HG03139 (cell line): ENCODE data around the gene ZC3H18.

ENCODE experiments used
- ATAC-seq: cut with Tn5 transposase; IDR thresholded peaks from one replicate; pipeline ENCODE4 v1.9.1; 2021; ENCODE audit not compliant: unreplicated experiment

ZC3H18 gene

DNA sequence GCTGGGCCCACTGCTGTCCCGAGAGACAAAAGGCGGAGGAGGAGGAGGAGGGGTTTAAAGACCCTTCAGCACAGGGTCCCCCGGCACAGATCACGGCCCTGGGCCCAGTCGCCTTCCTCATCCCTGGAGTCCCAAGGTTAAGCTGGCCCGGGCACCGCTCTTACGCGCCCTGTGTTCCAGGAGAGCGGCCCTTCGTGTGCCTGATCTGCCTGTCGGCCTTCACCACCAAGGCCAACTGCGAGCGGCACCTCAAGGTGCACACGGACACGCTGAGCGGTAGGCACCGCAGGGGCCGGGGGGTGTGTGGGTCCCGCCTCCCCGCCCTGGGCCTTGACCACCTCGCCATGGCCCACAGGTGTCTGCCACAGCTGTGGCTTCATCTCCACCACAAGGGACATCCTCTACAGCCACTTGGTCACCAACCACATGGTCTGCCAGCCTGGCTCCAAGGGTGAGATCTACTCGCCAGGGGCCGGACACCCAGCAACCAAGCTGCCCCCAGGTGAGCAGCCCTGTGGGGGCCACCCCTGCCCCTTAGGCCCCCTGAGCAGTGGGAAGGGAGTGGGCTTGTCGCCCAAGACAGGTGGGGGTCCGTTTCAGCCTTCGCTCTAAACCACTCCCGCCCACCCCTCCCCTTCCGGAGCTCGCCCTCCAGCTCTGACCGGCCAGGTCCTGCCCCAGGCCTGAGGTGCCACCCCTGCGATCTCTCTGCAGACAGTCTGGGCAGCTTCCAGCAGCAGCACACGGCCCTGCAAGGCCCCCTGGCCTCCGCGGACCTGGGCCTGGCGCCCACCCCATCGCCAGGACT lies 37.6 kb upstream of the ZC3H18 start:
- ATAC-seq, result no peak

DNA sequence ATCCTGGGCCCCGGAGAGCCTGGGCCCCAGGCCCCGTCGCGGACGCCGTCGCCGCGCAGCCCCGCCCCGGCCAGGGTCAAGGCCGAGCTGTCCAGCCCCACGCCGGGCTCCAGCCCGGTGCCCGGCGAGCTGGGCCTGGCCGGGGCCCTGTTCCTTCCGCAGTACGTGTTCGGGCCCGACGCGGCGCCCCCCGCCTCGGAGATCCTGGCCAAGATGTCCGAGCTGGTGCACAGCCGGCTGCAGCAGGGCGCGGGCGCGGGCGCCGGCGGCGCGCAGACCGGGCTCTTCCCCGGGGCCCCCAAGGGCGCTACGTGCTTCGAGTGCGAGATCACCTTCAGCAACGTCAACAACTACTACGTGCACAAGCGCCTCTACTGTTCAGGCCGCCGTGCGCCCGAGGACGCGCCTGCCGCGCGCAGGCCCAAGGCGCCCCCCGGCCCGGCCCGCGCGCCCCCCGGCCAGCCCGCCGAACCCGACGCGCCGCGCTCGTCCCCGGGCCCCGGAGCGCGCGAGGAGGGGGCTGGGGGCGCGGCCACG lies 36.8 kb upstream of the ZC3H18 start:
- ATAC-seq, result no peak

DNA sequence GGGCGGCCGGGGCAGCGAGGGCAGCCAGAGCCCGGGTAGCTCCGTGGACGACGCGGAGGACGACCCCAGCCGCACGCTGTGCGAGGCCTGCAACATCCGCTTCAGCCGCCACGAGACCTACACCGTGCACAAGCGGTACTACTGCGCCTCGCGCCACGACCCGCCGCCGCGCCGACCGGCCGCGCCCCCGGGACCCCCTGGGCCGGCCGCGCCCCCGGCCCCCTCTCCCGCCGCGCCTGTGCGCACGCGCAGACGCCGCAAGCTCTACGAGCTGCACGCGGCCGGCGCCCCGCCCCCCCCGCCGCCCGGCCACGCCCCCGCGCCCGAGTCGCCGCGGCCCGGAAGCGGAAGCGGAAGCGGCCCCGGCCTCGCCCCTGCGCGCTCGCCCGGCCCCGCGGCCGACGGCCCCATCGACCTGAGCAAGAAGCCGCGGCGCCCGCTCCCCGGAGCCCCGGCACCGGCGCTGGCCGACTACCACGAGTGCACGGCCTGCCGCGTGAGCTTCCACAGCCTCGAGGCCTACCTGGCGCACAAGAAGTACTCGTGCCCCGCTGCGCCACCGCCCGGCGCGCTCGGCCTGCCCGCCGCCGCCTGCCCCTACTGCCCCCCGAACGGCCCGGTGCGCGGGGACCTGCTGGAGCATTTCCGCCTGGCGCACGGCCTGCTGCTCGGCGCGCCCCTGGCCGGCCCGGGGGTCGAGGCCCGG lies 36.1 kb upstream of the ZC3H18 start:
- ATAC-seq, result peak; percentile 56

DNA sequence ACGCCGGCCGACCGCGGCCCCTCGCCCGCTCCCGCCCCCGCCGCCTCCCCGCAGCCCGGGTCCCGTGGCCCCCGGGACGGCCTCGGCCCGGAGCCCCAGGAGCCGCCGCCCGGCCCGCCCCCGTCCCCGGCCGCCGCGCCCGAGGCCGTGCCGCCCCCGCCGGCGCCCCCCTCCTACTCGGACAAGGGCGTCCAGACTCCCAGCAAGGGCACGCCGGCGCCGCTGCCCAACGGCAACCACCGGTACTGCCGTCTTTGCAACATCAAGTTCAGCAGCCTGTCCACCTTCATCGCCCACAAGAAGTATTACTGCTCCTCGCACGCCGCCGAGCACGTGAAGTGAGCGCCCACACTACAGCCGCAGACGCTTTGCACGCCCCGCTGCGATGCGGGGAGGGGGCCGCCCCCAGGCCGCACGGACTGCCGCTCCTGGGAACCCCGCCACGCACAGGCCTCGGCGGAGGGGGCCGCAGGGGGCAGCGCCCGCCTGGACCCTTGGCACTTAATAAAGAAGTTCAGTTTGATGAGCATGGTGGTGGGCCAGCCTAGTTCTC lies 35.5 kb upstream of the ZC3H18 start:
- no peak for ATAC-seq

DNA sequence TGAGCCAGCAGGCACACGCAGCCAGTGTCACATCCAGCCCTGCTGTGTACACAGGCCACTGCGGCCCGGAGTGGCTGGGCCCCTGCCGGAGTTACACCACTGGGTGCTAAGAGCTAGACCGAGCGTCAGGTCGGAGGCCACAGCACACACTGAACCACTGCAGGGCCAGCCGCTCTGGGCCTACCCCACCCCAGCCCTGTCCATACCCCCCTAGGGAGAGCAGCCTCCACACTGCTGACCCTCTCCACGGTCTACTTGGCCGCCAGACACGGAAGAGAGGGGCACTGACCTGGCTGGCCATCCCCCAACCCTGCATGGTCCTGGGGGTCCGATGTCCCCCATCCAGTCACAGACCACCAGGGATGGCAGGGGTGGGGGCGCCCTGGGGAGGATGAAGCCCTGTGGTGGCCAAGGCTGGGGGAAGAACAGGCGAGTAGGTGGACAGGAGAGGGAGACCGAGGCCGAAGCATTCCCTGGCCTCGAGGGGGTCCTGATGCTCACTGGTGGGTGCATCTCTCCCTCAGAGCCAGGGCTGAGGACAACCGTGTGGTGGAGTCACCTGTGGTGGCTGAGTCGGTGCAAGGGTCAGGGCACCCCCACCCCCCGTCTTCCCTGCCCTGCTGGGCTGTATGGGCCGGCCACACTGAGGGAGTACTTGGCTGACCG lies 34.9 kb upstream of the ZC3H18 start:
- no peak for ATAC-seq

DNA sequence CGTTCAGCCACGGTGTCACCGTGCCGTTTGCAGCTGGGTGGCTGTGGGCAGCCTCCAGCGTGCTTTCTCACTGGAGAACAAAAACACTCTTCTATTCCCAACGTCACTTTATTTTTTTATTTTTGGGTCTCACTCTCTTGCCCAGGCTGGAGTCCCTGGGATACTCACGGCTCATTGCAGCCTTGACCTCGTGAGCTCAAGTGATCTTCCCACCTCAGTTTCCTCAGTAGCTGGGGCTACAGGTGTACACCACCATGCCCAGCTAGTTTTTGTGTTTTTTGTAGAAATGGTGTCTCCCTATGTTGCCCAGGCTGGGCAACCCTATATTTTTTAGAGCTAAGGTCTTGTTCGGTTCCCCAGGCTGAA lies 34.4 kb upstream of the ZC3H18 start:
- no peak for ATAC-seq

DNA sequence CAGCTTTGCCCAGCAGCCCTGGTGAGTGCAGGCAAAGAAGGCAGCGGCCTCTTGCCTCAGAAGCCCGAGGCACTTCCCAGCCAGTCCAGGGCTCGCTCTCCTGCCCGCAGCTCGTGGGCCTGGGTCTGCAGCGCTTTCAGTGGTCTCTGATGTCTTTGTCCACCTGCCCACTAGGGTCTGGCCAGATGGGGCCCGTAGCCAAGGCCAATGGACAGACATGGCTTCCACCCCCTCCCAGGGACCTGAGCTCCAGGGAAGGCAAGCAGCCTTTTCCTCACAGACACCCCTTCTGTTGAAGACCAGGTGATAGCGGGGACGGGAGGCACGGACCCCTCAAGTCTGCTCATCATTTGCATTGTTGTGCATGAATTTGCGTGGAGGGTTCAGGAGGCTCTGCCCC lies 33.7 kb upstream of the ZC3H18 start:
- no peak for ATAC-seq

DNA sequence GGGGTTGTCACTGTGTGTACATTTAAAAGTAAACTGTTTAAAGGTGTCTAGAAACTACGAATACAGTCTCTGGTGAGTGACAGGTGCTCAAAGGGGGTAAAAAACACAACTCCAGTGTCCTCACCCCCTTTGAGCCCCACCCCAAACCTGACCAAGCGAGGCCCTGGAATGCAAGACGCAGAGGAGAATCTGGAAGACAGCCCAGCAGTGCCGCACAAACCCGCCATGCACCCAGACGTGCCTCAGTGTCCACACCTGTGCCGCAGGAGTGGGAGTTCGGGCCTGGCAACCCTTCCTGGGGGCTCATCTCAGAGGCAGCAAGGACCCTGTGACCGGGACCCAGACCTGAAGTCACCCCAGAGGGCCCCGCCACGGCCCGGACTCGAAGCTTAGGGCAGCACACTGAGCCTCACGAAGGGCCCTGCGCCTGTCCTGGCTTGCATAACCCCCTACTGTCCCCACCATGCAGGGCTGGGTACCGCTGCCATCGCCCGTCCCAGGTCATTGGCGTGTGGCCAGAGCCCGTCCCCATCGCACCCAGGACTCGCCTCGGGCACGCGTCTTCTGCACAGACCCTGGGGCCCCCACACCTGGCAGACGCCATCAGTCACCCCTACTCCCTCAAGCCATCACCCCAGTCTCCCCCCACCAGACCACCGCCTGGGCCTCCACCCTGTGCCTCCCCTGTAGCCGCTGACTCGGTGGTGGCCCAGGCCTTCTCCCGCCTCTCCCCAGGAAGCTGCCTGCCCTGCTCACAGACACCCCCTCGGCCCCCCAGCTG lies 33.0 kb upstream of the ZC3H18 start:
- no peak for ATAC-seq

DNA sequence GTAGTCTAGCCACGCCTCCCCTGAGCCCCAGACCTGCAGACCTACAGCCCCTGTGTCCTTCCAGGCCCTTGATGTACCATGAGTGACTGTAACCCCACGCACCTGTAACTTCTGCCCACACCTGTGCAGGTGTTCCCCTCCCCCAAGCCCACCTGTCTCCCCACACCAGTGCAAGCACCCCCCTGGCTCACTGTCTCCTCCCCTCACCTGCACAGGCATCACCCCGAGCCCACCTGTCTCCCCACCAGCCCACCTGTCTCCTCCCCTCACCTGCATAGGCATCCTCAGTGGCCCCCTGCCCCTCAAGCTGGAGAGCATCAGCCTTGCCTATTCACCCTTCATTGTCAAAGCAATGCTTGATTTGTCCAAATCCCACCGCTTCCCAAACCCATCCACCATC lies 32.3 kb upstream of the ZC3H18 start:
- no peak for ATAC-seq

DNA sequence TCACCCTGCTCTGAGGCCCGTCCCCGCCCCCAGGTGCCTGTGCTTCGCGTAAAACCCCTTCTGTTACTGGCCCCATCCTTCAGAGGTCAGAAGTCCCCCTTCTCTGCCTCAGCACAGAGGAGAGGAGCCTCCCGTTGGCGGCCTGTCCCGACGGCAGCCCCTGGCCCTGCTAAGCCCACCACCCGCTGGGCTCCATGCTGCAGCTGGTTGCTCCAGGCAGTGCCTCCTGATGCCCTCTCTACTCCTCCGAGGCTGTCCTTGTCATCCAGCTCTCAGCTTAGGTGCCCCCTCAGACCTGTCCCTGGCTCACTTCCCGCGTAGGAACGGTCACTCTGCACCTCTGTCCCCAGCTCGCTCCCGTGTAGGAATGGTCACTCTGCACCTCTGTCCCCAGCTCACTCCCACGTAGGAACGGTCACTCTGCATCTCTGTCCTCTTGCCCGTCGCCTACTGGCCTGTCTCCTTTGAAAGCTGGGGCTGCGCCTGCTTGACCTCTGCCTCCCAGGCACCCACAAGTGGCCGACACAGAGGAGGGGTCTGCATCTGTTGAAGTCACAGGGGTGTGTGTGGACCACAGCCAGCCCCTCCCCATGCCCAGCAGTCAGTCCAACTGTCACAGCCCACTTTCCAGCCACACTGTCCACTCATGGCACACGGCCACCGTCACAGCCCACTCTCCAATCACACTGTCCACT lies 31.7 kb upstream of the ZC3H18 start:
- no peak for ATAC-seq

DNA sequence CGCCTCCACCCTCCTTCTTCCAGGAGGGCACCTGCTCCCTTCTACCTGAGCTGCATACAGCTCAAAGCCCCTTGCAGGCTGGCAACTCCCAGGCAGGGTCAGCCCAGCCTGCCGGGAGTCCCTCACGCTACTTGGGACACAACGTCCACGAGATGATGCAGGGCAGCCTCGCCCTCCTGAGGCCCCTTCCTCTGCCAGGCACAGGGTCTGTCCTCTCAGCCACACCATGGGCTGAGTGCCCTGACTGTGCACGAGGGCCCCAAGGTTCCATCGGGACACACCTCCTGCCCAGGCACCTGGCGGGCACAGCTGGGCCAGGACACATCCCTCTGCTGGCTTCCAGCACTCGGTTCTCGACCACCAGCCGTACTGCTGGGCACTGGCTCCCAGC lies 30.9 kb upstream of the ZC3H18 start:
- ATAC-seq, result no peak

DNA sequence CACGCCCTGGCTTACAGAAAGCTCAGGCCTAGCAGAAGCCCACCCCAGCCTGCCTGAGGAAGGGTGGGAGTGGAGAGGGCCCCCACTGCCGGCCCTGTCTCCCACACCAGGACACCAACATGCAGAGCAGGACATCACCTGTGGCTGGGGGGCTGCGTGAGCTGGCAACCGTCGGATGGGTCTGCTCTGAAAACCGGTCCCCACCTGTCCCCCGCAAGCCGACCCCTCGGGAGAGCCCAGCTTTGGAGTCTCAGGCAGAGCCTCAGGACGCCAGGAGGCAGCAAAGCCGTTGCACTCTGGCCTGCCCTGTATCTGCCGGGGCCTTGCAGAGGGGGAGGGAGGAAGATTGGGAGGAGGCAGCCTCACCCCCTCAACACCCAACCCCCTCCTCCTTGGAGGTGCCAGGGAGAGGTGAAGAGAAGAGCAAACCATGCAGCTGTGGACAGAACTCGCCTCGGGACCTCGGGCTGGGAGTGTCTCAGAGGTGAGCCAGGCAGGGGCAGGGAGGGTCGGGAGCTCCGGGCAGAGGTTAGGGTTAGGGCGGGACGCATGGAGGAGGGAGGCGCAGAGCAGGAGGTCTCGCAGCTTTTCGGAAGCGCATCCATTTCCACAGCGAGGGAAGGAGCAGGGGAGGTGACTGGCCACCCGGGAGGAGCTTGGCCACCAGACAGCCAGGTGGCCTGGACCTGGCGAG lies 30.4 kb upstream of the ZC3H18 start:
- ATAC-seq, result no peak

DNA sequence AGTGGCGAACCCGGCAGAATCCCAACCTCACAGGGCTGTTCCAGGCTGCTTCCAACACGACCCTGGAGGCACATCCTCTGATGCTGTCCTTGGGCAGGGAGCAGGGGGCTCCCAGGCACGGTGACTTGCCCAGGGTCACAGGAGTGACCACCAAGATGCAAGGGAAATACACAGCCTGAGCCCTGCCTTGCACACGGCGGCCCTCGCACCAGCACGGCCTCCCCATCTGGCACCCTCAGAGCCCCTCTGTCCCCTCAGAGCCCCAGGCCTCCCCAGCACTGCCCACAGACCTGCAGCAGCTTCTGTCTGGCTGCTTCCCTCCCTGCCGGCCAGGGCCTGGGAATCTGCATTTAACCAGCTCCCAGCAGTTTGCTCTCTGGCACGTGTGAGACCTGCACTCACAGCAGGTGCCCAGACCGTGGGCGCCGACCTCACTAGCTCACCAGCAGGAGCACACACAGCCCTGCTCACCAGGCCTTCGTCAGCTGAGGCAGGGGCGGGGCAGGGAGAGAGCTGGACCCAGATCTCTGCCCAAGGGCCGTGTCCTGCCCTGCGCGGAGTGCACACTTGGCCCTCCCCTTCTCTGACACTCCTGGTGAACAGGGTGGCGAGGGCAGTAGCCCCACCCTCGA lies 29.7 kb upstream of the ZC3H18 start:
- no peak for ATAC-seq

DNA sequence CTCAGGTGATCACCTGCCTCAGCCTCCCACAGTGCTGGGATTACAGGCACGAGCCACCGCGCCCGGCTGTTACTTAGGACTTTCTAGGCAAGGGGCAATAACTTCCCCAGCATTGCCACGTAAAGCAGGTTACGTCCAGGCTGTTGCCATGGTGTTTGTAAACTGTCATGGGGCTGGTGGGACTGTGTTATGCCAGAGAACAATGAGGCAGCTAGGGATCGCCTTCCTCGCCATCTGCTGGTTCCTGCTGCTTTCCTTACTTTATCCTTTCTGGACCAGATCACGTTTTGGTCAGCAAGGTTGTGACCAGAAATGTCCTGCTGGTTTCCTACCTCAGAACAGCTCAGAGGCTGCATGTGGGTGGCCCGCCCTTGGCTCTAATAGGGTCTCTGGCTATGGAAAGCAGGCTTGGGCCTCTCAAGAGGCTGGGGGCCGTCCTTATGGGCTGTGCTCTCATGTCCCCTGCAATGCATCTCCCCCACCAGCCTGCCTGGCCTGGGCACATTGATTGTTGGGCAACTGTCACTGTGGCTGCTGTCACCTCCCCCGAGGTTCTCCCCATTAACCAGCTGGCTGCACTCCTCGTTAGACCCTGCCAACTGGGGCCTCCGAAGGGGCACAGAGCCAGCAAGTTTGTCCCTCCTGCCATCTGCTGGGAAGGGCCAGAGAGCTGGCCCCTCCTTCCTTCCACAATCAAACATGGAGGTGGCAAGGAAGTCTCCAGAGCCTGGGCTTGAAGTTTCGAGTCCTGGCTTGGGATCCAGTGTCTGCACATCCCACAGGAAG lies 28.2 kb upstream of the ZC3H18 start:
- ATAC-seq, result no peak

DNA sequence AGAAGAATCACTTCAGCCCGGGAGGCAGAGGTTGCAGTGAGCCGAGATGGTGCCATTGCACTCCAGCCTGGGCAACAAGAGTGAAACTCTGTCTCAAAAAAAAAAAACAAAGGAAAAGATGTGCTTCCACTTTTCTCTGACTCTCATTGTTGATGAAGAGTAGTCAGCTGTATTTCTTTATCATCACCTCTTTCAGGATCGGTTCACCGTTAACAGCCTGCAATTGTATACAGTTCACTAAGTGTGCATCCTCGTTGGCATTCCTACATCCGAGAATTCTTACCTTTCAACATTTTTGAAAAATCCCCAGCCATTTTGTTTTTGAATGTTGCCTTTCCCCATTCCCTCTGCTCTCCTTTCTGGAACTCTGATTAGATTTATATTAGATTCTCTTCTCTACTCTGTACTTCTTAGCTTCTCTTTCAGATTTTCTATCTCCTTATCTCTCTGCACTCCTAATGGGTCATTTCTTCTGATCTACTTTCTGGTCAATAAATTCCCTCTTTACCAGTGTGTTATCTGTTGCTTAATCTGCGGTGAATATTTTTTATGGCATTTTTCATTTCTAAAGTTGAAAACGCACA lies 26.9 kb upstream of the ZC3H18 start:
- ATAC-seq, result no peak

DNA sequence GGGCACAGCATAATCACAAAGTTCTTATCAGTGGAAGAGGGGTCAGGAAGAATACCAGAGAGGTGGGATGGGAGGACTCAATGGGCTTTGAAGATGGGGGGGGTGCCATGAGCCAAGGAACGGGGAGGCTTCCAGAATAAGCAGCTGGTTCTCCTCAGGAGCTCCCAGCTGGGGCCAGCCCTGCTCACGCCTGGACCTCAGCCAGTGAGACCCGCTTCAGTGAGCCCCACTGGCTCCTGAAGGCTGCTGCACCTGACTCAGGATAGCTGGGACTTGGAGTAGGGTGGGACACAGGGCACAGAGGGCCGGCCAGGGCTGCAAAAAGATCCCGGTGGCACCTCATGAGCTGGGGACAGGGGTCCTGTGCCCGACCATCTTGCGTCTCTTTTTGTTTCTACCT lies 24.4 kb upstream of the ZC3H18 start:
- ATAC-seq, result no peak

DNA sequence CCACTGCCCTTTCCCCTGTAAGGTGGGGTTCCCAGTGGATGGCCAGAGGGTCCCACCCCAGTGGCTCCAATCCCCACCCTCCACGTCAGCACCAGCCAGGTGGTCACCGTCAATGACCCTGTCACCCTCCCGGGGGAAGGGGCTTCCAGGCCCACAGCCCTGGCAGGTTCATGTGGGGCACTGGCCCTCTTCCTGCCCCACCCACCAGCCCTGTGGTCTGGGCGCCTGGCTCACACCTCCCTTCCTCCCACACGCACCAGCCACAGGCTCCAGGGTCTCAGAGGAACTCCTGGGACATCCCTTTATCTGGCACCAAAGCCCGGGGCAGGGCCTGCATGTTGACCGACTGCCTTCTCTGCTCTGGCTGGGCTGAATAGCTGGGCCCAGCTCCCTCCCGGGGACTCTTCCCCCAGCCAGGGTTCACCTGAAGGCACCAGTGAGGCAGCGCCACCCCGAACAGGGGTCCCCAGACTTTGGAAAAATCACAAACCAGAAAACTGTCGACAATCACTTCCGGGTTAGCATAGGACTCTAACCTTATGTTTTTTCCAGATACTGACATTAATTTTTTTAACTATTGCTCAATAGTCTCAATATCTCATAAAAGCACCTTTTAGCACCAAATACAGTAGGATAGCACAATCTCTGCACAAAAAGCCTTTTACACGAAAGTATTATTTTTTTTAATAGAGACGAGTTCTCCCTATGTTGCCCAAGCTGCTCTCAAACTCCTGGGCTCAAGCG lies 21.9 kb upstream of the ZC3H18 start:
- no peak for ATAC-seq
